NCI-H187 (cell line): ENCODE measurements around the gene RADIL.

Experiments
- DNase-seq, 2 experiments: peaks; one replicate each; lab custom pipeline; 2025; lab: John Stamatoyannopoulos, UW

Gene RADIL

DNA sequence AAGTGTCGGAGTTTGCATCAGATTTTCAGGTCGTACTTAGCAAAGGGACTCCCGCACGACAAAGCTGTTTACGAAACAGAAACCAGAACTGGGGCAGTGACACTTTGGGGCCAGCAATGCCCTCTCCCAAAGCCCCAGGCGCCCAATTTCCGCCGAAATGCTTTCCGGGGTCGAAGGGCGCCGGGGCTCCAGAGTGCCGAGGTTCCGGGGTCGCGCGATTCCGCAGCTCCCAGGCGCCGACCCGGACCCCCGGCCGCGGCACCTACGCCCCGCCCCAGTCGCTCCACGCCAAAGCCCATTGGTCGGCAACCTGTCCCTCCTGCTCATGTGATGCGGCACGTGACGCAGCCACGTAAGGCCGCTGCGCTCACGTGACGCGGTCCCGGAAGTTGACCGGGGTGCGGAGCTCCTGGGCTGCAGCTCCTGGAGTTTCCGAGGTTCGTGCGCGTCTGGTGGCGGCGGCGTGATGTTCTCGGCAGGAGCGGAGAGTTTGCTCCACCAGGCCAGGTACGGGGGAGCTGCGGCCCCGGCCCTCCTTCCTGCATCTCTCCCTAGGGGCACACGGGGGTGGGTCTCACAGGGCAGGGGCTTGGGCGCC, 108.2 kb downstream of the RADIL start, which contains the start of gene AP5Z1:
AP5Z1 (plus strand) TSS at position 374 of the 598 bp plus-strand sequence; CDS start at position 467, 93 bp downstream.
- peak; percentile 70 to 88 for DNase-seq

DNA sequence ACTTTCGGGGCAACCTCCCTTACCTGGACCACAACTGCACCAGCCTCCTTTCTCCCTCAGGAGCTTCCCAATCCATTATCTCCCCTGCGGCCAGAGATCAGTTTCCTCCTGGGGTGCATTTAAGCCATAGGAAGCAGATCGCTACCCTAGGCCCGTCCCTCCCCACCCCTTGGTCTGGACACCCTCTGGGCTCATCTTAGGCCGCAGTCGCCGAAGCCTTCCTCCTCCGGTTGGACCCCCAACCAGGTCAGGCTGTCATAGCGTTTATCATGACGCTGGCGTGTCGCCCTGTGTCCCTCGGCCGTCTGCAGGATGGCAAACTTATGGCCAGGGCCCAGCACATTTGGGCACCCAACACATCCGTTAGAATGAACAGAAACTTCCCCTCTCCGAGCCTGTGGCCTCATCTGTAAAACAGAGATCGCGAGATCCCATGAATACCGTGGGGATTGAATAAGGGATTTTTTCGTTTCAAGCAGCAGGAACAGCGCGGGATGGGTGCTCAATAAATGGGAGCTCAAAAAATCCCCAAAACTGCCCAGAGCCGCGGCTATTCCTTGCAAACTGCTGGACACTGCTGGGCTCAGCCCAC, 108.8 kb downstream of the RADIL start:
- DNase-seq: no peak

DNA sequence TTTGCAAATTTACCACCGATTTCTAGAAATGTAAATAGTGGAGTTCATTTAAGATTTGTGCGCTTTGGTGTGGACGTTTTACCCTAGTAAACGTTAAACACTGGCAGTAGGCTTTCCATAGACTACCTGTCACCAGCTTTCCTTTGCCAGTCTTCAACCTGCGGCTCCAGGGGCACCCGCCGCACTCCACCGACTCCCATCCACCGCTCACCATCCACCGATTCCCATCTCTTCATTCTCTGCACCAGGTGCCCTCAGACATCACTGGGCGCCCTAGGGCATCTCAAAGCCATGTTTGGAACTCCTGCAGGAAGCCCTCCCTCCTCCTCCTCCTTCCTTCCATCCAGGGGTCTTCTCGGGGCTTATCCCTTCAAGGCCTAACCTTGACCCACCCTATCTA, 109.5 kb downstream of the RADIL start:
- no peak for DNase-seq

GRCh38 chr7:4772306-4772705, 111.2 kb downstream of the RADIL start:
- DNase-seq: no peak

GRCh38 chr7:4771737-4772136, 111.8 kb downstream of the RADIL start:
- no peak for DNase-seq

GRCh38 chr7:4770886-4771285, 112.6 kb downstream of the RADIL start:
- DNase-seq: no peak

DNA sequence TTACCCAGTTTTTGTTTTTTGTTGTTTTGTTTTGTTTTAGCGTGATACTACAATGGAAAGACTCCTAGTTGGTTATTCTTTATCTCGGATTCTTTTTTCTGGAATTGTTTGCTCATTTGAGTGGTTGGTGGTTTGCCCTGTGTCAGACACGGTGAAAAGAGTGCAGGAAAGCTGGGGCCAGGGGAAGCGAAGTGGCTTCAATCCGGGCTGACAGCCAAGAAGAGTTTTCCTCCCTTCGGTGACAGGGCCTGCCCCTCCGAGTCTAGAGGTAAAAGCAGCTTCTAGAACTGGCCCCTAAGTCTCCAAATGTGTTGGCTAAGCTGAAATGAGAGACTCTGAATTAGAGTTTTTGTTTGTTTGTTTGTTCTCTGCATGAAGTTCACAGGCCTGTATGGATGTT, 113.8 kb downstream of the RADIL start:
- no peak for DNase-seq

- DNase-seq: no peak
Observed at GRCh38 chr7:4768597-4769569, 114.6 kb downstream of the RADIL start.

GRCh38 chr7:4766666-4767519, 116.6 kb downstream of the RADIL start:
- DNase-seq: no peak

- no peak for DNase-seq
Observed at GRCh38 chr7:4765776-4766490, 117.6 kb downstream of the RADIL start.

GRCh38 chr7:4764402-4765007, 119.0 kb downstream of the RADIL start:
- no peak for DNase-seq

DNA sequence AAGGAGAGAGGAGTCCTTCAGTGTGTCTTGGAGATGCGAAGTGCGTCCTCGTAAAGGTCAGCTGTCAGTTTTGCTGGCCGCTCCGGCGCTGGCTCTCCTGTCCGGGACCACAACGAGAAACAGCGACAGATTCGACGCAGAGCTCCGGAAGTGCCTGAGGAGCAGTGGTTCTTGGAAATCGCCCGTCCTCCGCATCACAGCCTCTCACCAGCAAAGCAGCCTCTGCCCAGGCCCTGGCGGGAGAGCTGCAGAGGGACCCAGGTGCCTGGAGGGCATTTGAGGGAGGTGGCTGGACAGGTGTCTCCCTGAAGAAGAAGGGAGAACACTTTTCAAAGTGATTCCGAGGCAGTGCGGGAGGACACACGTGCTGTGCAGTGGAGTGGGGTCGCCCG, 119.7 kb downstream of the RADIL start:
- DNase-seq: no peak

DNA sequence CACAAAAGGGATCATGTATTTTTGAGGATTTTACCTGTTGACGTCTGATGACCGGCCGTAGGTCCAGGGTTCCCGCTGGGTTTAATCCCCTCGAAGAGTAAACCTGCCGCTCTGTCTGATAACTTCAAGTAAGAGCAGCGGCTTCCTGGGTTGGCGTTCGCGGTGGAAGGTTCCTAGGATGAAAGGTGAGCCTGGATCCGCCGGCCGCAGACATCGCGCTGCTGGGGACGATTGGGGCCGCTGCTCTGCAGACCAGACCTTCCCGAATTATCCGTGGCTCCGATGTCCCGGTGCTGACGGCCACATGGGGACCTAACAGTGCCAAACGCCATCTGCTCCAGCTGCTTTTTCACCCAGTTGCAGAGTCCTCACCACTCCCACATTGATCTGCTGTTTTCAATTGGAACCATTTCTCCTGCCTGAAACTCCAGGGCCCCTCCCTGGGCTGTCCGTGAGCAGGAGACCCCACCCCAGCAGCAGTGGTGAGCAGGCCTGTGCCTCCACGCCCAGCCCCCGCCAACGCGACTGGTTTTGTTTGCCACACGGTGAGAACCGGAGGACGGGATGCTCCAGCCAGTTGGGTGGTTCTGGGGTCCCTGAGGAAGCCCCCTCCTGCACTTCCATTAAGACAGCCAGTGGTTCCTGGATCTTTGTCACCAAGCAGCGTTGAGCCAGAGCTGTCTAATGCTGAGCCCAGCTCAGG, 120.3 kb downstream of the RADIL start:
- no peak for DNase-seq

- DNase-seq: no peak
Observed at GRCh38 chr7:4762121-4763055, 121.1 kb downstream of the RADIL start.

GRCh38 chr7:4760952-4761351, 122.6 kb downstream of the RADIL start:
- no peak for DNase-seq

DNA sequence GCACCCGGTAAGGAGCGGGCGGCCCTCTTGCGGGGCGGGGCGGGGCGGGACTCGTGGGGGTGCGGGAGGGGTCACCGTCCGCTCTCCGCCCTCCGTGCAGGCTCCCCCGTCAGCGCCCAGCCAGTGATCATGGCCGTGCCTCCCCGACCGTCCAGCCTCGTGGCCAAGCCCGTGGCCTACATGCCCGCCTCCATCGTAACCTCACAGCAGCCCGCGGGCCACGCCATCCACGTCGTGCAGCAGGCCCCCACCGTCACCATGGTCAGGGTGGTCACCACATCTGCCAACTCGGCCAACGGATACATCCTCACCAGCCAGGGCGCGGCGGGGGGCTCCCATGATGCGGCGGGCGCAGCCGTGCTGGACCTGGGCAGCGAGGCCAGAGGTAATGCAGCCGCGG, 124.3 kb downstream of the RADIL start:
- no peak for DNase-seq

- no peak for DNase-seq
Observed at GRCh38 chr7:4758791-4759190, 124.7 kb downstream of the RADIL start.

DNA sequence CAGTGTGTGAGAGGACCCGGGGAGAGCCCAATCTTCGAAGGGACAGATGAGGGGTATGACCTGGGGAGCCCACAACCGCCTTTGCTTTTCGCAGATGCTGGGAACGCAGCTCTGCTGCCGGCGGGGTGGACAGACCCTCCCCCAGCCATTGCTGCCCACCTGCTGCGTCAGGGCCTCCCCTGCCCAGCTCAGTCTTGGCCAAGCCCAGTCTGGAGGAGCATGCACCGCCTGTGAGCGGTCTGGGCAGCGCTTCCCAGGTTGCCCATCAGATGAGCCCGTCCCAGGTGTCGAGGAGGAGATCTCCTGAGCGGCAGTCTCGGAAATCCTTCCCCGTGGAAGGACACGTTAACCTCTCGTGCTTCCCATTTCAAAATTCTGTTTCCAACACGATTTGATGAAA, 125.4 kb downstream of the RADIL start:
- DNase-seq: no peak

DNA sequence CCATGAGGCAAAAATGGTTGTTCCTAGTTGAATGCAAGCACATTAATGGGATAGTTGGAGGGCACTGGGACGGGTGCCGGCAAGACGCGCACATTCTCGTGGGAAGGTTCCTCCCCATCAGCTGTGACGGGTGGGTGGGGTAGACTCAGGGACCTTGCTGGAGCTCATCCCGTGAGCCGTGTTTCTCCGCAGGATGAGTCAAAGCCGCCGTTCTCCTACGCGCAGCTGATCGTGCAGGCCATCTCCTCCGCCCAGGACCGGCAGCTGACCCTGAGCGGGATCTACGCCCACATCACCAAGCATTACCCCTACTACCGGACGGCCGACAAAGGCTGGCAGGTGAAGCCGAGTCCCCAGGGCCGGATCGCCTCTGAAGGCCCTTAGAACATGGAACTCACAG, 128.5 kb downstream of the RADIL start:
- no peak for DNase-seq
